ENCODE results near the gene CDC37. TPM values are rescaled to one million over a fixed set of nuclear protein-coding genes. Genes with fewer than 3 reads are reported as not detected.

CDC37 gene
- total RNA-seq, 1 experiment from 2014 or later = 560 TPM

DNA sequence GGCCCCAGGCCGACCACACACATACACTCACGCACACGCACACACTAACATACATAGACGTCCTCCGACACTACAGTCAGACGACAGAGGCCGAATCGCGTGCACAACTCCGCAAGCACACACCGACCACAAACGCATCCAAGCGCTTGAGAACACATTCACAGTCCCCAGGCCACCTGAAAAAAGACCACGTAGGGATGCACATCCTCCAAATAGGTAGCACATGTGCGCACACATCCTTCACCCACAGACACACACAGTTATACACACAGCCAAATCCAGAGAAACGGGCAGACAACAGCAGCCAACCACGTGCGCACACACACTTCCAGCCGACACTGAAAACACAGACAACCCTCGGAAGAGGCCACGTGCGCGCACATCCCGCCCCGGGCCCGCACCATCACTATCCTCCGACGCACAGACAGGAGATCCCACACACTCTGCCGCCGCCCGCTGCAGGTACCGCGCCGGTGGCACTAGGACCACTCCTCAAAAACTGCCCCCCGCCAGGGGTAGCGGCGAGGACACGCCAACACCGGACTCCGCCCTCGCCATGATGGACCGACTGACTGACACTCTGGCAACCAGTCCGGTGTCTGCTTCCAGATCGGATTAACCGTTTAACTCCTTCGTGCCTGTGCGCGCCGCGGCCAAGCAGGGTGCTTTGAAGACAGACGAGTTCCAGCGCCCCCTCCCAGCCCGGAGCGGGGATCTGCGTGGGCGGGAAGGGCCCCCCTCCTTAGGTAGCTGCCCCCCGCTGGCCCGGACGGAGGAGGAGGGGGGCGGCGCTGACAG, 16.5 kb upstream of the CDC37 start:
- intact Hi-C loops (cut with micrococcal nuclease) = no loop called here
- Histone ChIP-seq H3K79me2 (ENCODE audit: low read length) (no peaks in the 10 kb centered on the region), H3K9me2 (replicated peaks; ENCODE audit: low read length) (no peaks in the 10 kb centered on the region), H3K27ac (ENCODE audit: low read length) (no peak overlapping the region), H3K27me3 (ENCODE audit: low read length) (peaks cover 53% of the 10 kb centered on the region), H3F3A (ENCODE audit: low read length, unreplicated experiment) (no peaks in the 10 kb centered on the region), H3K4me1 (ENCODE audit: insufficient read depth, low read length) (peaks cover 38% of the 10 kb centered on the region), H2AFZ (ENCODE audit: low read length) (peak overlapping the region; percentile 77), H3K9ac (ENCODE audit: low read length) (no peak overlapping the region), H3K9me3 (ENCODE audit: low read length) (no peaks in the 10 kb centered on the region), H3K4me2 (ENCODE audit: low read length) (peak overlapping the region; percentile 86), H4K20me1 (ENCODE audit: low read length) (no peaks in the 10 kb centered on the region), H3K36me3 (ENCODE audit: low read depth, low read length) (no peaks in the 10 kb centered on the region), H3K4me3 (ENCODE audit: low read length) (peak overlapping the region; percentile 62)
- CTCF ChIA-PET = interaction anchor here (0.5 kb wide), 1 partner anchor 13 kb away, joined by 7 read pairs; no protein-coding TSS in a partner anchor
- peak; percentile 42 for DNase-seq
- TF ChIP-seq, protein P1, sequence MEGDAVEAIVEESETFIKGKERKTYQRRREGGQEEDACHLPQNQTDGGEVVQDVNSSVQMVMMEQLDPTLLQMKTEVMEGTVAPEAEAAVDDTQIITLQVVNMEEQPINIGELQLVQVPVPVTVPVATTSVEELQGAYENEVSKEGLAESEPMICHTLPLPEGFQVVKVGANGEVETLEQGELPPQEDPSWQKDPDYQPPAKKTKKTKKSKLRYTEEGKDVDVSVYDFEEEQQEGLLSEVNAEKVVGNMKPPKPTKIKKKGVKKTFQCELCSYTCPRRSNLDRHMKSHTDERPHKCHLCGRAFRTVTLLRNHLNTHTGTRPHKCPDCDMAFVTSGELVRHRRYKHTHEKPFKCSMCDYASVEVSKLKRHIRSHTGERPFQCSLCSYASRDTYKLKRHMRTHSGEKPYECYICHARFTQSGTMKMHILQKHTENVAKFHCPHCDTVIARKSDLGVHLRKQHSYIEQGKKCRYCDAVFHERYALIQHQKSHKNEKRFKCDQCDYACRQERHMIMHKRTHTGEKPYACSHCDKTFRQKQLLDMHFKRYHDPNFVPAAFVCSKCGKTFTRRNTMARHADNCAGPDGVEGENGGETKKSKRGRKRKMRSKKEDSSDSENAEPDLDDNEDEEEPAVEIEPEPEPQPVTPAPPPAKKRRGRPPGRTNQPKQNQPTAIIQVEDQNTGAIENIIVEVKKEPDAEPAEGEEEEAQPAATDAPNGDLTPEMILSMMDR (conservative IDR thresholded peaks at IDR 0.05; ENCODE audit: low read depth, low read length) = no peak
- peak; percentile 97 for TF ChIP-seq EZH2 (IDR thresholded peaks at IDR 0.05; ENCODE audit: low read length, unreplicated experiment)
- TF ChIP-seq EZH2phosphoT487 (IDR thresholded peaks at IDR 0.05; ENCODE audit: borderline replicate concordance, low read length) = peak; percentile 77
- peak; percentile 3; the same call in 1 of the 2 replicates for ATAC-seq
- POLR2A ChIA-PET (ENCODE audit: unreplicated experiment) = no interaction called here
- no TSS peak for BruUV-seq (replicated peaks)

DNA sequence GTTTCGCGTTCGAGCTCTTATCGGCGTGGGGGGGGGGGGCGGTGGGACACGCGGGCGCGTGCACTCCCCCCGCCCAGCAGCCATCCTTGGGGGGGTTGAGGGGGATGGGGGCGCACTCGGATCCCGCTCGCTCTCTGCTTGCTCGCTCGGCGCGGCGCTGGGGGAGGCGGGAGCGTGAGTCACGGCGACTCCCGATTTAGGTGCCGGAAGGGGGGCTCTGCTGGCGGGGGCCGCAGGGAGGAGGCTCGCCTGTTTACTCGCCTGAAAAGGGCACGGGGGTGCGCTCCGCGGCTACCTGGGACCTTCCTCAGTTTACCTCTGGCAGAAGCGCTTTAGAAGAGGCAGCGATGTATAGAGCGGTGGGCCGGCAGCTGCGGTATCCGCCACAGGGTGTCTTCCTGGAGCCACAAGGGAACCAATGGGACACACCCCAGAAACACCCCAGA, 15.9 kb upstream of the CDC37 start:
- Histone ChIP-seq H3K9me3 (ENCODE audit: low read length) (no peaks in the 10 kb centered on the region), H3K4me3 (ENCODE audit: low read length) (peak overlapping the region; percentile 62), H4K20me1 (ENCODE audit: low read length) (no peaks in the 10 kb centered on the region), H3K79me2 (ENCODE audit: low read length) (no peaks in the 10 kb centered on the region), H3K4me1 (ENCODE audit: insufficient read depth, low read length) (peaks cover 34% of the 10 kb centered on the region), H3K9ac (ENCODE audit: low read length) (no peak overlapping the region), H2AFZ (ENCODE audit: low read length) (peak overlapping the region; percentile 77), H3F3A (ENCODE audit: low read length, unreplicated experiment) (no peaks in the 10 kb centered on the region), H3K9me2 (replicated peaks; ENCODE audit: low read length) (no peaks in the 10 kb centered on the region), H3K27ac (ENCODE audit: low read length) (no peak overlapping the region), H3K4me2 (ENCODE audit: low read length) (peak overlapping the region; percentile 86), H3K36me3 (ENCODE audit: low read depth, low read length) (no peaks in the 10 kb centered on the region), H3K27me3 (ENCODE audit: low read length) (peaks cover 53% of the 10 kb centered on the region)
- BruUV-seq (replicated peaks) = no TSS peak
- intact Hi-C loops (cut with micrococcal nuclease) = no loop called here
- POLR2A ChIA-PET (ENCODE audit: unreplicated experiment) = no interaction called here
- TF ChIP-seq EZH2phosphoT487 (IDR thresholded peaks at IDR 0.05; ENCODE audit: borderline replicate concordance, low read length) (no peak), EZH2 (IDR thresholded peaks at IDR 0.05; ENCODE audit: low read length, unreplicated experiment) (no peak)
- TF ChIP-seq, protein P1 (conservative IDR thresholded peaks at IDR 0.05; ENCODE audit: low read depth, low read length) = no peak
- ATAC-seq (no peak), DNase-seq (no peak)
- CTCF ChIA-PET = no interaction called here

Measured in PC-3 (cell line).